Adrenal gland (tissue), 12 donors: ENCODE results near the gene BRINP1. TPM values are rescaled to one million over a fixed set of nuclear protein-coding genes. Genes with fewer than 3 reads are reported as not detected.
A peak's percentile ranks its signal among the peaks of the same experiment; 100 is the strongest.

ENCODE experiments used
- DNase-seq, 7 donors: peaks; one replicate each; pipeline ENCODE4 v3.0.0-alpha.2; 2019 to 2020
- H3K27ac ChIP-seq, 5 donors: fragments of 200-600 bp; sonication (generic) in 4 of 5; 1 replicate in 3 of 5; 2 replicates in 2 of 5; pipeline versions ENCODE4 v1.5.1 to v1.8.0; 2016 to 2020; ENCODE audit warnings: mild to moderate bottlenecking in 1 of 5
- H3K27me3 ChIP-seq: fragments of 200-600 bp; 2 replicates; pipeline ENCODE4 v1.8.0; 2021
- H3K36me3 ChIP-seq, 2 donors: fragments of 200-600 bp; replicated peaks in 1 of 2; 1 replicate in 1 of 2; 2 replicates in 1 of 2; pipeline versions ENCODE4 v1.5.1 to v1.8.0; 2018 to 2022
- H3K4me1 ChIP-seq, 2 donors: fragments of 200-600 bp; replicated peaks in 1 of 2; 1 replicate in 1 of 2; 2 replicates in 1 of 2; pipeline versions ENCODE4 v1.5.1 to v1.8.0; 2018 to 2021
- H3K4me3 ChIP-seq, 4 donors: fragments of 200-600 bp; sonication (generic) in 3 of 4; one replicate each; pipeline ENCODE4 v1.5.1; 2016 to 2018
- H3K9me3 ChIP-seq, 3 donors: fragments of 200-600 bp; sonication (generic) in 1 of 3; replicated peaks in 1 of 3; 1 replicate in 2 of 3; 2 replicates in 1 of 3; pipeline versions ENCODE4 v1.5.1 to v1.8.0; 2016 to 2021
- POLR2A ChIP-seq, 2 donors: fragments of 450-650 bp; IDR thresholded peaks; one replicate each; pipeline ENCODE4 v1.6.1; 2017; ENCODE audit warnings: antibody characterized with exemption in 2 of 2, mild to moderate bottlenecking in 2 of 2, moderate library complexity in 1 of 2
- WGBS, 4 donors: extraction: QIAGEN DNeasy Blood & Tissue Kit in 2 of 4; methylation state at CpG; one replicate each; pipeline versions ENCODE4 v1.1.5 to v1.1.7; 2013 to 2017; 5-methylcytosine and 5-hydroxymethylcytosine counted together
- intact Hi-C, 2 donors: fragments of 100-400 bp; cut with DNase I; formaldehyde crosslinking; loops; one replicate each; pipeline versions ENCODE4 v1.14.1 to v1.15.0; 2022 to 2023
- polyA plus RNA-seq, 3 donors: library from polyadenylated mRNA; stranded (reverse); fragments of 200-250 nt in 2 of 3; fragments of 350-450 nt in 1 of 3; fragmentation: Illumina TruSeq in 1 of 3; extraction: RNeasy Lipid Tissue Mini Kit (QIAGEN cat#74804) in 1 of 3; gene quantifications; one replicate each; pipeline ENCODE4 v1.2.3, GENCODE V29; 2013 to 2014
- total RNA-seq, 9 donors: library from RNA; depleted of rRNA in 4 of 9; stranded (reverse); fragments of >200 nt in 4 of 9; fragments of 120-200 nt in 1 of 9; fragmentation: NEBNext Ultra II Directional in 1 of 9; extraction: Animal tissue kit (Norgen Biotek cat#: 25700) in 1 of 9; gene quantifications; one replicate each; pipeline versions ENCODE4 v1.1.0 to v1.2.4, GENCODE V29; 2013 to 2023
- TF ChIP-seq, protein P1 (sequence below), 6 experiments: fragments of 450-650 bp in 4 of 6; fragments of 200-600 bp in 2 of 6; sonication (generic) in 1 of 6; IDR thresholded peaks; 1 replicate in 5 of 6; 2 replicates in 1 of 6; pipeline versions ENCODE4 v1.5.1 to v1.8.0; 2016 to 2021; ENCODE audit warnings: antibody characterized with exemption in 6 of 6, mild to moderate bottlenecking in 2 of 6, moderate library complexity in 1 of 6
- donor health status: healthy with polysubstance abuse.
- donor health status: Bipolar disorder and iron deficiency.
- donor health status: DM: yes; HTN: yes; CAD: no.
- donor health status: DM: no; HTN: no; CAD: no.
- donor health status: DM: no; HTN: no; CAD: no.
- donor health status: DM: yes; HTN: yes; CAD: no.

The BRINP1 gene
- total and polyA plus RNA-seq, 12 donors: 0.07 to 6.4 (median 1.2) TPM; not detected in 1

DNA sequence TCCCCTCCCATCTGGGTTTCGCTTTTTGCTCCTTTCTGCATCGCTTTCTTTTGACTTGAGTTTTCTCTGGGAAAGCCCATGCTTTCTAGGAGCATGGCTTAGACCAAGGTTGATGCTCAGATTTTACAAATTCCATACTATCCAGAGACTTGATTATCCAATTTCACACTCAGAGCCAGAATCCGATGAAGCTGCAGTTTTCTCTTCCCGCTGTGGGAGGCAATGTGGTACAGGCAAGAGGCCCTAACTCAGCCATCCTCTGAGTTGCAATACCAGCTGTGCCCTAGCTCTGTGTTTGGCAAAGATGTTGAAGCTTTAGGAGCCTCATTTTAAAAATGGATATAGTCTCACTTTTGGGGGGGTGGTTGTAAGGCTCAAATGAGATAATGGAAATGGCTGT lies 85.1 kb downstream of the BRINP1 start:
- TF ChIP-seq, protein P1, sequence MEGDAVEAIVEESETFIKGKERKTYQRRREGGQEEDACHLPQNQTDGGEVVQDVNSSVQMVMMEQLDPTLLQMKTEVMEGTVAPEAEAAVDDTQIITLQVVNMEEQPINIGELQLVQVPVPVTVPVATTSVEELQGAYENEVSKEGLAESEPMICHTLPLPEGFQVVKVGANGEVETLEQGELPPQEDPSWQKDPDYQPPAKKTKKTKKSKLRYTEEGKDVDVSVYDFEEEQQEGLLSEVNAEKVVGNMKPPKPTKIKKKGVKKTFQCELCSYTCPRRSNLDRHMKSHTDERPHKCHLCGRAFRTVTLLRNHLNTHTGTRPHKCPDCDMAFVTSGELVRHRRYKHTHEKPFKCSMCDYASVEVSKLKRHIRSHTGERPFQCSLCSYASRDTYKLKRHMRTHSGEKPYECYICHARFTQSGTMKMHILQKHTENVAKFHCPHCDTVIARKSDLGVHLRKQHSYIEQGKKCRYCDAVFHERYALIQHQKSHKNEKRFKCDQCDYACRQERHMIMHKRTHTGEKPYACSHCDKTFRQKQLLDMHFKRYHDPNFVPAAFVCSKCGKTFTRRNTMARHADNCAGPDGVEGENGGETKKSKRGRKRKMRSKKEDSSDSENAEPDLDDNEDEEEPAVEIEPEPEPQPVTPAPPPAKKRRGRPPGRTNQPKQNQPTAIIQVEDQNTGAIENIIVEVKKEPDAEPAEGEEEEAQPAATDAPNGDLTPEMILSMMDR (IDR thresholded peaks at IDR 0.05): peak in 1 of 6 experiments; percentile 27
- no peak for TF ChIP-seq POLR2A (IDR thresholded peaks at IDR 0.05)
- H3K4me1 ChIP-seq: no peaks in the 10 kb centered on the region
- DNase-seq: no peak
- 59 to 84% (median 70%) methylated on average over 4 of the region's 4 CpGs for WGBS, 4 donors
- H3K27me3 ChIP-seq: no peaks in the 10 kb centered on the region
- no peaks in the 10 kb centered on the region for H3K36me3 ChIP-seq
- intact Hi-C loops: loop anchor here in 1 of 2 donors (10.0 kb wide), 1 partner anchor 81 kb away; the partner anchor contains the start of gene BRINP1
- no peak overlapping the region for H3K4me3 ChIP-seq
- H3K27ac ChIP-seq: no peak overlapping the region
- no peaks in the 10 kb centered on the region for H3K9me3 ChIP-seq

DNA sequence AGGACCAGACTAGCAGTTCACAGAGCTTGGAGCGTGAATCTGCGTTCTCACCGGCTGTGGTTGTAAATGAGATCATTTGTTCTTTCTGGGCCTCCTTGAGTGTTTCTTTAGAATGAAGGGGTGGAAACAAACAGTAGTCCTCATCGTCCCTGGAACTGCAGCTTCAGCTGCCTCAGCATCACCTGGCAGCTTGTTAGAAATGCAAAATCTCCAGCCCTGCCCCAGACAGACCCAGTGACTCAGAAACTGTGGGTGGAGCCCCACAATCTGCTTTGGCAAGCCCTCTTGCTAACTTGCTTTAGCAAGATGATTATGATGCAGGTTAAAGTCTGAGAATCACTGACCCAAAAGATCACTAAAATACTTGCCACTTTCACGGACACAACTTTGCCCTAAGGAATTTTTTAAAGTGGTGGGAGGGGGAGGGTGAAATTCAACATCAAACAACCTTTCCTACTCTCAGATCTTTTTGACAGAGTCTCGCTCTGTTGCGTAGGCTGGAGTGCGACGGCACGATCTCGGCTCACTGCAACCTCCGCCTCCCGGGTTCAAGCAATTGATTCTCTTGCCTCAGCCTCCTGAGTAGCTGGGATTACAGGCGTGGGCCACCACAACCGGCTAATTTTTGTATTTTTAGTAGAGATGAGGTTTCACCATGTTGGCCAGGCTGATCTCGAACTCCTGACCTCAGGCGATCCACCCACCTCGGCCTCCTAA lies 86.0 kb downstream of the BRINP1 start:
- H3K4me1 ChIP-seq: no peaks in the 10 kb centered on the region
- no peaks in the 10 kb centered on the region for H3K36me3 ChIP-seq
- H3K4me3 ChIP-seq: no peak overlapping the region
- no peak for TF ChIP-seq POLR2A (IDR thresholded peaks at IDR 0.05)
- peaks cover 1% of the 10 kb centered on the region for H3K27me3 ChIP-seq
- H3K9me3 ChIP-seq: no peaks in the 10 kb centered on the region
- 64 to 67% (median 65%) methylated on average over 18 of the region's 18 CpGs for WGBS, 4 donors
- H3K27ac ChIP-seq: no peak overlapping the region
- DNase-seq: peak in 4 of 7 donors; percentile 13 to 30 (median 18)
- intact Hi-C loops: loop anchor here in 1 of 2 donors (10.0 kb wide), 1 partner anchor 82 kb away; the partner anchor contains the start of gene BRINP1

DNA sequence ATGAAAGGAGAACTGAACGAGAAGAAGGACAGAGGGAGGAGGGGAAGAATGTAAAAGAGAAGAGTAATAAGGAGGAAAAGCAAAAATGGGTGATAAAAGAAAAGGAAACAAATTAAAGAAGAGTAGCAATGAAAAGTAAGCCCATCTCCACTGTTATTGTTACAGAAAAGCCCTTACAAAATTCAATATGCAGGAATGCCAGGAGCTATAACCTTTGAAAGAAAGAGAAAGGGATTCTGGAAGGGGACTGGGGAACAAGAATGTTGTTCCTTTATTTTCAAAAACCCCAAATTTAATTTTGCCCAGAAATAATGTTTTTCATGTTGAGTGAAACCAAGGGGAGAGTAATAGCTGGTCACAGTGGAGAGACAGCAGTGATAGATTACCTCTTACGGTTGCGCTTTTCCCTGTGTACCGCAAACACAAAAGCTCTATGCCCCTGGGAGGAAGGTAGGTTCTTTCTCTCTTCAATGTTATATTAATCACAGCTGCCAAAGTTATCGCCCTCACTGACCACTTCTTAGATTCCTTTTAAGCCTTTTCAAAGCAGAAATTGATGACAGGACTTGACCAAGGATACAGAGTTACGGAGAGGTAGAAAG lies 86.7 kb downstream of the BRINP1 start:
- H3K27me3 ChIP-seq: peaks cover 3% of the 10 kb centered on the region
- no peak overlapping the region for H3K27ac ChIP-seq
- no peaks in the 10 kb centered on the region for H3K9me3 ChIP-seq
- no peak for TF ChIP-seq POLR2A (IDR thresholded peaks at IDR 0.05)
- TF ChIP-seq, protein P1 (IDR thresholded peaks at IDR 0.05): no peak
- whole genome bisulfite sequencing, 4 donors: 47 to 53% (median 50%) methylated on average over 6 of the region's 6 CpGs
- no peak overlapping the region for H3K4me3 ChIP-seq
- H3K4me1 ChIP-seq: no peaks in the 10 kb centered on the region
- intact Hi-C loops: loop anchor here in 1 of 2 donors (10.0 kb wide), 1 partner anchor 82 kb away; the partner anchor contains the start of gene BRINP1
- H3K36me3 ChIP-seq: no peaks in the 10 kb centered on the region
- DNase-seq: no peak

DNA sequence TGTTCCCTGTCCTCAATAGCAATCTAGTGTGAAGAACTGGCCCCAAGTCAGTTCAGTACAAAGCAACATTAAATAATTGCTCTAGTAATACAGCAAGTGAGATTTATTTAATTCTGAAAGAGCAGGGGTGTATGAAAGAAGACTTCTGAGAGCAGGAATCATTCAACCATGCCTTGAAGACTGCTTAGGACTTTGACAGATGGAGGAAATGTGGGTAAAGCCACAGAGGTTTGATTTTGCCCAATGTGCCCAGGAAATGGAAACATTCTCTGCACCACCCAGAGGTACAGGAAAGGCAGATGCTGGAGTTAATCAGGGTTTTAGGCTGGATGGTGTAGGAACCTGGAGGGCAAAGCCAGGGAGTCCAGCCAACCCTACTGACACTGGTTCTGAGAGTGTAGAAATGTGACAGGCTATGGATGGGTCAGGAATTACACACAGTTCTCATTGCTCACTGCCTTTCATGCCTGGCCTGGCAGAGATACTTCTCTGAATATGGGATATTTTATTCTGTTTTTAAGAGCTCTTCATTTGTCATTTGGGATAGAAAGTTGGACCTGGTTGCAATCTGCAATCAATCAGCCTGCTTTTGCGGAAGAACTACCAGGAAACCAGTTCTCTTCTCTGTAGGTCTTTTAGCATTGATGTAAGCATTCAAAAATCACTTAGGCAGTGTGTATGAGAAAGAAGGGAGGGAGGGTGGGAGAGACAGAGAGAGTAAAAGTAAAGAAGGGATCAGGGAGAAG lies 88.3 kb downstream of the BRINP1 start:
- Histone ChIP-seq H3K4me3 (no peak overlapping the region), H3K27me3 (peaks cover 3% of the 10 kb centered on the region), H3K4me1 (no peaks in the 10 kb centered on the region), H3K27ac (no peak overlapping the region), H3K9me3 (no peaks in the 10 kb centered on the region), H3K36me3 (no peaks in the 10 kb centered on the region)
- DNase-seq: no peak
- no peak for TF ChIP-seq POLR2A (IDR thresholded peaks at IDR 0.05)
- TF ChIP-seq, protein P1 (IDR thresholded peaks at IDR 0.05): no peak
- intact Hi-C loops: loop anchor here in 1 of 2 donors (10.0 kb wide), 1 partner anchor 84 kb away; the partner anchor contains the start of gene BRINP1
- 76 to 90% (median 86%) methylated on average over 1 of the region's 1 CpG for WGBS, 4 donors
